ENCODE measurements around the gene KCNK5.

The KCNK5 gene

GRCh38 chr6:39190545-39191235 lies 38.6 kb downstream of the KCNK5 start:
- Histone ChIP-seq H2AFZ (ENCODE audit: low read depth, low read length) (no peak overlapping the region), H3K27ac (ENCODE audit: low read length) (no peak overlapping the region), H3K9ac (ENCODE audit: low read depth, low read length) (no peak overlapping the region), H3K4me2 (ENCODE audit: insufficient read depth, low read length) (no peak overlapping the region), H3K9me3 (ENCODE audit: insufficient read depth, low read length, severe bottlenecking) (no peaks in the 10 kb centered on the region), H3K79me2 (ENCODE audit: insufficient read depth, low read length) (no peaks in the 10 kb centered on the region), H3K4me3 (ENCODE audit: low read depth in 1 of 2, low read length in 2 of 2) (no peak overlapping the region), H3K27me3 (ENCODE audit: insufficient read depth, low read length, poor library complexity) (no peaks in the 10 kb centered on the region), H3K36me3 (ENCODE audit: insufficient read depth, low read length) (no peaks in the 10 kb centered on the region), H4K20me1 (ENCODE audit: insufficient read depth, low read length) (no peaks in the 10 kb centered on the region), H3K4me1 (ENCODE audit: insufficient read depth, low read length) (no peaks in the 10 kb centered on the region)
- no peak for ATAC-seq (ENCODE audit: insufficient read depth, low read depth)
- no peak for TF ChIP-seq CTCF (IDR thresholded peaks at IDR 0.05; ENCODE audit: borderline replicate concordance, extremely low read depth, low read length, poor library complexity, severe bottlenecking)
- no peak for TF ChIP-seq EZH2 (IDR thresholded peaks at IDR 0.05; ENCODE audit: borderline replicate concordance, low read depth, low read length, severe bottlenecking)
- no peak for DNase-seq

GRCh38 chr6:39189915-39190544 lies 39.2 kb downstream of the KCNK5 start:
- H3K36me3 ChIP-seq (ENCODE audit: insufficient read depth, low read length): no peaks in the 10 kb centered on the region
- peak; percentile 72; the same call in 2 of the 3 replicates for ATAC-seq (ENCODE audit: insufficient read depth, low read depth)
- TF ChIP-seq EZH2 (IDR thresholded peaks at IDR 0.05; ENCODE audit: borderline replicate concordance, low read depth, low read length, severe bottlenecking) (no peak), CTCF (IDR thresholded peaks at IDR 0.05; ENCODE audit: borderline replicate concordance, extremely low read depth, low read length, poor library complexity, severe bottlenecking) (peak; percentile 52)
- DNase-seq: peak; percentile 15
- no peaks in the 10 kb centered on the region for H3K27me3 ChIP-seq (ENCODE audit: insufficient read depth, low read length, poor library complexity)
- no peaks in the 10 kb centered on the region for H3K4me1 ChIP-seq (ENCODE audit: insufficient read depth, low read length)
- H3K9ac ChIP-seq (ENCODE audit: low read depth, low read length): no peak overlapping the region
- no peaks in the 10 kb centered on the region for H3K9me3 ChIP-seq (ENCODE audit: insufficient read depth, low read length, severe bottlenecking)
- H3K4me2 ChIP-seq (ENCODE audit: insufficient read depth, low read length): no peak overlapping the region
- no peaks in the 10 kb centered on the region for H3K79me2 ChIP-seq (ENCODE audit: insufficient read depth, low read length)
- H2AFZ ChIP-seq (ENCODE audit: low read depth, low read length): no peak overlapping the region
- H3K27ac ChIP-seq (ENCODE audit: low read length): no peak overlapping the region
- no peaks in the 10 kb centered on the region for H4K20me1 ChIP-seq (ENCODE audit: insufficient read depth, low read length)
- H3K4me3 ChIP-seq (ENCODE audit: low read depth in 1 of 2, low read length in 2 of 2): no peak overlapping the region

GRCh38 chr6:39189131-39189530 lies 40.1 kb downstream of the KCNK5 start:
- no peaks in the 10 kb centered on the region for H4K20me1 ChIP-seq (ENCODE audit: insufficient read depth, low read length)
- H3K9ac ChIP-seq (ENCODE audit: low read depth, low read length): no peak overlapping the region
- no peak for ATAC-seq (ENCODE audit: insufficient read depth, low read depth)
- no peak overlapping the region for H3K4me3 ChIP-seq (ENCODE audit: low read depth in 1 of 2, low read length in 2 of 2)
- TF ChIP-seq CTCF (IDR thresholded peaks at IDR 0.05; ENCODE audit: borderline replicate concordance, extremely low read depth, low read length, poor library complexity, severe bottlenecking): no peak
- no peak for TF ChIP-seq EZH2 (IDR thresholded peaks at IDR 0.05; ENCODE audit: borderline replicate concordance, low read depth, low read length, severe bottlenecking)
- H3K4me1 ChIP-seq (ENCODE audit: insufficient read depth, low read length): no peaks in the 10 kb centered on the region
- no peaks in the 10 kb centered on the region for H3K36me3 ChIP-seq (ENCODE audit: insufficient read depth, low read length)
- H3K79me2 ChIP-seq (ENCODE audit: insufficient read depth, low read length): no peaks in the 10 kb centered on the region
- no peaks in the 10 kb centered on the region for H3K27me3 ChIP-seq (ENCODE audit: insufficient read depth, low read length, poor library complexity)
- H3K27ac ChIP-seq (ENCODE audit: low read length): no peak overlapping the region
- no peak overlapping the region for H3K4me2 ChIP-seq (ENCODE audit: insufficient read depth, low read length)
- H3K9me3 ChIP-seq (ENCODE audit: insufficient read depth, low read length, severe bottlenecking): no peaks in the 10 kb centered on the region
- DNase-seq: no peak
- H2AFZ ChIP-seq (ENCODE audit: low read depth, low read length): no peak overlapping the region
